Gastroesophageal sphincter (tissue), 3 donors: ENCODE data around the gene DDX3X.

ENCODE experiments used
- POLR2AphosphoS5 ChIP-seq: sonication (generic); formaldehyde crosslinking; IDR thresholded peaks from one replicate; pipeline ENCODE4 v1.6.1; 2017; ENCODE audit warnings: antibody characterized with exemption
- TF ChIP-seq, protein P1 (sequence below), 4 experiments: fragments of 200-600 bp in 2 of 4; fragments of 450-650 bp in 2 of 4; sonication (generic) in 1 of 4; IDR thresholded peaks; one replicate each; pipeline ENCODE4 v1.5.1; 2017 to 2019; ENCODE audit warnings: antibody characterized with exemption in 4 of 4, mild to moderate bottlenecking in 2 of 4, moderate library complexity in 2 of 4

DNA sequence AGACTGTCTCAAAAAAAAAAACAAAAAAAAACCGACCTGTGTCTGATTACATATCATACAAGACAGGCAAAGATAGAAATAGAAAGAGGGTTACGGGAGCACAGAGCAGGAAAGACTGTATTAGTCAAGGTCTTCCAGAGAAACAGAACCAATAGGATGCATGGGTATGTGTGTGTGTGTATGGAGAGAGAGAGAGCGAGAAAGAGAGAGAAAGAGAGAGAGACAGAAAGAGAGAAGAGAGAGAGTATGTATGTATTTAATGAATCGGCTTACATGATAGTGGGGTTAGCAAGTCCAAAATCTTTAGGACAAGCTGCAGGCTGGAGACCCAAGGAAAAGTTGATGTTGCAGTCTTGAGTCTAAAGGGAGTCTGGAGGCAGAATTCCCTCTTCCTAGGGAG lies 7.5 kb upstream of the DDX3X start:
- no peak for TF ChIP-seq POLR2AphosphoS5
- TF ChIP-seq, protein P1, sequence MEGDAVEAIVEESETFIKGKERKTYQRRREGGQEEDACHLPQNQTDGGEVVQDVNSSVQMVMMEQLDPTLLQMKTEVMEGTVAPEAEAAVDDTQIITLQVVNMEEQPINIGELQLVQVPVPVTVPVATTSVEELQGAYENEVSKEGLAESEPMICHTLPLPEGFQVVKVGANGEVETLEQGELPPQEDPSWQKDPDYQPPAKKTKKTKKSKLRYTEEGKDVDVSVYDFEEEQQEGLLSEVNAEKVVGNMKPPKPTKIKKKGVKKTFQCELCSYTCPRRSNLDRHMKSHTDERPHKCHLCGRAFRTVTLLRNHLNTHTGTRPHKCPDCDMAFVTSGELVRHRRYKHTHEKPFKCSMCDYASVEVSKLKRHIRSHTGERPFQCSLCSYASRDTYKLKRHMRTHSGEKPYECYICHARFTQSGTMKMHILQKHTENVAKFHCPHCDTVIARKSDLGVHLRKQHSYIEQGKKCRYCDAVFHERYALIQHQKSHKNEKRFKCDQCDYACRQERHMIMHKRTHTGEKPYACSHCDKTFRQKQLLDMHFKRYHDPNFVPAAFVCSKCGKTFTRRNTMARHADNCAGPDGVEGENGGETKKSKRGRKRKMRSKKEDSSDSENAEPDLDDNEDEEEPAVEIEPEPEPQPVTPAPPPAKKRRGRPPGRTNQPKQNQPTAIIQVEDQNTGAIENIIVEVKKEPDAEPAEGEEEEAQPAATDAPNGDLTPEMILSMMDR (IDR thresholded peaks at IDR 0.05) = no peak
